CD4-positive, alpha-beta T cell treated with Interleukin-17A for 1 hour (primary cell): Measurements from ENCODE around the gene APOH.

Experiments used
- DNase-seq: peaks from one replicate; pipeline ENCODE4 v3.0.0-alpha.2; 2020

APOH gene

GRCh38 chr17:66234611-66235010 is 5.4 kb upstream of the APOH start:
- no peak for DNase-seq

- no peak for DNase-seq
Observed at GRCh38 chr17:66233023-66233753, 4.0 kb upstream of the APOH start.

- no peak for DNase-seq
Observed at GRCh38 chr17:66230922-66231591, 1.8 kb upstream of the APOH start.

GRCh38 chr17:66229783-66230538 is 746 bp upstream of the APOH start:
- DNase-seq = no peak

- no peak for DNase-seq
Observed at GRCh38 chr17:66227212-66228045, 1.8 kb downstream of the APOH start.

- DNase-seq = no peak
Observed at GRCh38 chr17:66222798-66223350, 6.3 kb downstream of the APOH start.

GRCh38 chr17:66221755-66222530 is 7.3 kb downstream of the APOH start:
- DNase-seq = no peak

- no peak for DNase-seq
Observed at GRCh38 chr17:66221343-66221742, 7.9 kb downstream of the APOH start.

- DNase-seq = no peak
Observed at GRCh38 chr17:66220079-66220835, 9.0 kb downstream of the APOH start.

GRCh38 chr17:66215529-66215911 is 13.7 kb downstream of the APOH start:
- no peak for DNase-seq

GRCh38 chr17:66214884-66215528 is 14.2 kb downstream of the APOH start:
- no peak for DNase-seq

GRCh38 chr17:66211047-66211810 is 18.0 kb downstream of the APOH start:
- no peak for DNase-seq

GRCh38 chr17:66210208-66210574 is 19.0 kb downstream of the APOH start:
- DNase-seq = no peak

- no peak for DNase-seq
Observed at GRCh38 chr17:66207936-66208335, 21.3 kb downstream of the APOH start.

- DNase-seq = no peak
Observed at GRCh38 chr17:66203274-66204015, 25.8 kb downstream of the APOH start.

GRCh38 chr17:66200685-66201092 is 28.5 kb downstream of the APOH start:
- DNase-seq = peak; percentile 75

- DNase-seq = no peak
Observed at GRCh38 chr17:66198242-66198641, 31.0 kb downstream of the APOH start.

- DNase-seq = no peak
Observed at GRCh38 chr17:66192378-66192687, 36.9 kb downstream of the APOH start.
